ENCODE results near the gene ZNF689. TPM values are rescaled to one million over a fixed set of nuclear protein-coding genes. Genes with fewer than 3 reads are reported as not detected.

The ZNF689 gene
- polyA plus RNA-seq, 2 of the 4 experiments (the other 2 are of a cell fraction): 6.8 to 7.4 TPM

GRCh38 chr16:30552956-30553355, 57.2 kb downstream of the ZNF689 start:
- no peak for FAIRE-seq
- 92% methylated on average over 4 of the region's 4 CpGs for WGBS (ENCODE audit: missing lambda C conversion rate)
- CTCF ChIA-PET: interaction anchor here (2.3 to 3.0 kb wide), 2 partner anchors 18 to 76 kb away, joined by 5 to 10 read pairs; no protein-coding TSS in a partner anchor

More at GRCh38 chr16:30552956-30553355, 57.2 kb downstream of the ZNF689 start:
- H3K4me2 ChIP-seq: no peak overlapping the region
- no peak overlapping the region for H3K4me3 ChIP-seq
- ATAC-seq (no peak), DNase-seq (ENCODE audit: low read depth in 1 of 2, low spot score in 1 of 2) (no peak)
- no peak for TF ChIP-seq CHD2 (IDR thresholded peaks at IDR 0.05; ENCODE audit: low read length, partially characterized antibody)
- no peak for TF ChIP-seq MYC (IDR thresholded peaks at IDR 0.05; ENCODE audit: borderline replicate concordance, low read length)
- TF ChIP-seq RAD21 (conservative IDR thresholded peaks at IDR 0.05 in 1 of 2, IDR thresholded peaks at IDR 0.05 in 1 of 2): no peak
- no peak for TF ChIP-seq NPAS2 (CRISPR knock-in tag; IDR thresholded peaks at IDR 0.05; ENCODE audit: borderline replicate concordance)
- TF ChIP-seq HMGXB4 (CRISPR knock-in tag; IDR thresholded peaks at IDR 0.05; ENCODE audit: borderline replicate concordance): no peak
- no peak for TF ChIP-seq MAFK (IDR thresholded peaks at IDR 0.05; ENCODE audit: partially characterized antibody)
- TF ChIP-seq E2F6 (IDR thresholded peaks at IDR 0.05; ENCODE audit: borderline replicate concordance, low read depth): no peak
- TF ChIP-seq HOXB13 (CRISPR knock-in tag; IDR thresholded peaks at IDR 0.05; ENCODE audit: low read depth): no peak
- TF ChIP-seq ELK1 (IDR thresholded peaks at IDR 0.05; ENCODE audit: low read depth, low read length): no peak
- TF ChIP-seq RARB (CRISPR knock-in tag; IDR thresholded peaks at IDR 0.05): no peak
- TF ChIP-seq SMC3 (IDR thresholded peaks at IDR 0.05): no peak
- no peak for TF ChIP-seq HDAC2 (IDR thresholded peaks at IDR 0.05)
- TF ChIP-seq ZC3H11A (IDR thresholded peaks at IDR 0.05): no peak
- TF ChIP-seq BCL3 (IDR thresholded peaks at IDR 0.05): no peak
- no peaks in the 10 kb centered on the region for H3K9me3 ChIP-seq
- H3K27ac ChIP-seq: no peak overlapping the region
- POLR2A ChIA-PET: no interaction called here
- peaks cover 15% of the 10 kb centered on the region for H3K4me1 ChIP-seq

Small RNAs within 50 kb of the gene (small RNA-seq; reads per million reads assigned to genes)
- gene AC093249.1: 0 reads per million in 6 experiments
- 0 reads per million in 6 experiments for gene AC093249.4

Other genes starting within 250 kb of the ZNF689 start
- 10.9 and 12.6 TPM in 2 replicates for gene TBC1D10B, start 239.9 kb downstream of the ZNF689 start, polyA plus RNA-seq (2011; rRNA removed)
- gene TBC1D10B, start 239.9 kb downstream of the ZNF689 start, polyA plus RNA-seq (2017; fragmentation: RNase III; extraction: RNeasy Plus Mini Kit Qiagen cat#74134 plus additional on column Dnase treatment): 21.5 to 24.0 TPM (median 23.2 TPM) in 3 replicates
- not detected in 2 replicates for gene MYL11, start 235.6 kb downstream of the ZNF689 start, polyA plus RNA-seq (2011; rRNA removed)
- 0.46 to 0.70 TPM (median 0.55 TPM) in 3 replicates for gene MYL11, start 235.6 kb downstream of the ZNF689 start, polyA plus RNA-seq (2017; fragmentation: RNase III; extraction: RNeasy Plus Mini Kit Qiagen cat#74134 plus additional on column Dnase treatment)
- gene SEPTIN1, start 227.8 kb downstream of the ZNF689 start, polyA plus RNA-seq (2011; rRNA removed): 0.13 and 0.17 TPM in 2 replicates
- gene SEPTIN1, start 227.8 kb downstream of the ZNF689 start, polyA plus RNA-seq (2017; fragmentation: RNase III; extraction: RNeasy Plus Mini Kit Qiagen cat#74134 plus additional on column Dnase treatment): 0.58 to 0.73 TPM (median 0.65 TPM) in 3 replicates
- gene ZNF48, start 215.0 kb downstream of the ZNF689 start, polyA plus RNA-seq (2011; rRNA removed): 7.0 and 9.3 TPM in 2 replicates
- 9.1 to 10.4 TPM (median 9.7 TPM) in 3 replicates for gene ZNF48, start 215.0 kb downstream of the ZNF689 start, polyA plus RNA-seq (2017; fragmentation: RNase III; extraction: RNeasy Plus Mini Kit Qiagen cat#74134 plus additional on column Dnase treatment)
- 5.0 and 5.7 TPM in 2 replicates for gene ZNF771, start 202.8 kb downstream of the ZNF689 start, polyA plus RNA-seq (2011; rRNA removed)
- 6.8 to 7.9 TPM (median 7.2 TPM) in 3 replicates for gene ZNF771, start 202.8 kb downstream of the ZNF689 start, polyA plus RNA-seq (2017; fragmentation: RNase III; extraction: RNeasy Plus Mini Kit Qiagen cat#74134 plus additional on column Dnase treatment)
- gene DCTPP1, start 180.4 kb downstream of the ZNF689 start, polyA plus RNA-seq (2011; rRNA removed): 105 and 122 TPM in 2 replicates
- 114 to 121 TPM (median 120 TPM) in 3 replicates for gene DCTPP1, start 180.4 kb downstream of the ZNF689 start, polyA plus RNA-seq (2017; fragmentation: RNase III; extraction: RNeasy Plus Mini Kit Qiagen cat#74134 plus additional on column Dnase treatment)
- 61.5 and 72.6 TPM in 2 replicates for gene SEPHS2, start 164.5 kb downstream of the ZNF689 start, polyA plus RNA-seq (2011; rRNA removed)
- 42.8 to 48.9 TPM (median 47.8 TPM) in 3 replicates for gene SEPHS2, start 164.5 kb downstream of the ZNF689 start, polyA plus RNA-seq (2017; fragmentation: RNase III; extraction: RNeasy Plus Mini Kit Qiagen cat#74134 plus additional on column Dnase treatment)
- 0.40 and 0.94 TPM in 2 replicates for gene ITGAL, start 137.6 kb downstream of the ZNF689 start, polyA plus RNA-seq (2011; rRNA removed)
- 0.08 to 0.51 TPM (median 0.17 TPM) in 3 replicates for gene ITGAL, start 137.6 kb downstream of the ZNF689 start, polyA plus RNA-seq (2017; fragmentation: RNase III; extraction: RNeasy Plus Mini Kit Qiagen cat#74134 plus additional on column Dnase treatment)
- gene ZNF768, start 83.8 kb downstream of the ZNF689 start, polyA plus RNA-seq (2011; rRNA removed): 17.0 and 21.3 TPM in 2 replicates
- 27.3 to 33.6 TPM (median 31.3 TPM) in 3 replicates for gene ZNF768, start 83.8 kb downstream of the ZNF689 start, polyA plus RNA-seq (2017; fragmentation: RNase III; extraction: RNeasy Plus Mini Kit Qiagen cat#74134 plus additional on column Dnase treatment)
- gene ZNF747, start 75.5 kb downstream of the ZNF689 start, polyA plus RNA-seq (2011; rRNA removed): 4.8 and 5.2 TPM in 2 replicates
- 3.6 to 5.0 TPM (median 4.6 TPM) in 3 replicates for gene ZNF747, start 75.5 kb downstream of the ZNF689 start, polyA plus RNA-seq (2017; fragmentation: RNase III; extraction: RNeasy Plus Mini Kit Qiagen cat#74134 plus additional on column Dnase treatment)
- 2.9 and 3.0 TPM in 2 replicates for gene ZNF764, start 52.0 kb downstream of the ZNF689 start, polyA plus RNA-seq (2011; rRNA removed)
- 3.5 to 4.0 TPM (median 4.0 TPM) in 3 replicates for gene ZNF764, start 52.0 kb downstream of the ZNF689 start, polyA plus RNA-seq (2017; fragmentation: RNase III; extraction: RNeasy Plus Mini Kit Qiagen cat#74134 plus additional on column Dnase treatment)
- gene ZNF688, start 38.7 kb downstream of the ZNF689 start, polyA plus RNA-seq (2011; rRNA removed): 4.8 and 6.7 TPM in 2 replicates
- 4.6 to 5.4 TPM (median 4.8 TPM) in 3 replicates for gene ZNF688, start 38.7 kb downstream of the ZNF689 start, polyA plus RNA-seq (2017; fragmentation: RNase III; extraction: RNeasy Plus Mini Kit Qiagen cat#74134 plus additional on column Dnase treatment)
- gene ZNF785, start 24.7 kb downstream of the ZNF689 start, polyA plus RNA-seq (2011; rRNA removed): not detected in 2 replicates
- not detected in 3 replicates for gene ZNF785, start 24.7 kb downstream of the ZNF689 start, polyA plus RNA-seq (2017; fragmentation: RNase III; extraction: RNeasy Plus Mini Kit Qiagen cat#74134 plus additional on column Dnase treatment)
- gene PRR14, start 40.6 kb upstream of the ZNF689 start, polyA plus RNA-seq (2011; rRNA removed): 6.3 and 8.4 TPM in 2 replicates
- 16.2 to 19.2 TPM (median 18.2 TPM) in 3 replicates for gene PRR14, start 40.6 kb upstream of the ZNF689 start, polyA plus RNA-seq (2017; fragmentation: RNase III; extraction: RNeasy Plus Mini Kit Qiagen cat#74134 plus additional on column Dnase treatment)
- 5.9 and 8.1 TPM in 2 replicates for gene FBRS, start 48.0 kb upstream of the ZNF689 start, polyA plus RNA-seq (2011; rRNA removed)
- gene FBRS, start 48.0 kb upstream of the ZNF689 start, polyA plus RNA-seq (2017; fragmentation: RNase III; extraction: RNeasy Plus Mini Kit Qiagen cat#74134 plus additional on column Dnase treatment): 29.0 to 34.8 TPM (median 33.3 TPM) in 3 replicates
- gene SRCAP, start 88.8 kb upstream of the ZNF689 start, polyA plus RNA-seq (2011; rRNA removed): 6.2 and 10.0 TPM in 2 replicates
- 18.9 to 19.9 TPM (median 19.5 TPM) in 3 replicates for gene SRCAP, start 88.8 kb upstream of the ZNF689 start, polyA plus RNA-seq (2017; fragmentation: RNase III; extraction: RNeasy Plus Mini Kit Qiagen cat#74134 plus additional on column Dnase treatment)
- 28.0 and 30.0 TPM in 2 replicates for gene PHKG2, start 138.0 kb upstream of the ZNF689 start, polyA plus RNA-seq (2011; rRNA removed)
- 37.1 to 42.0 TPM (median 37.3 TPM) in 3 replicates for gene PHKG2, start 138.0 kb upstream of the ZNF689 start, polyA plus RNA-seq (2017; fragmentation: RNase III; extraction: RNeasy Plus Mini Kit Qiagen cat#74134 plus additional on column Dnase treatment)
- 3.5 and 4.5 TPM in 2 replicates for gene CFAP119, start 151.7 kb upstream of the ZNF689 start, polyA plus RNA-seq (2011; rRNA removed)
- gene CFAP119, start 151.7 kb upstream of the ZNF689 start, polyA plus RNA-seq (2017; fragmentation: RNase III; extraction: RNeasy Plus Mini Kit Qiagen cat#74134 plus additional on column Dnase treatment): 7.7 to 9.9 TPM (median 9.5 TPM) in 3 replicates
- 66.1 and 88.8 TPM in 2 replicates for gene RNF40, start 151.9 kb upstream of the ZNF689 start, polyA plus RNA-seq (2011; rRNA removed)
- gene RNF40, start 151.9 kb upstream of the ZNF689 start, polyA plus RNA-seq (2017; fragmentation: RNase III; extraction: RNeasy Plus Mini Kit Qiagen cat#74134 plus additional on column Dnase treatment): 63.9 to 69.9 TPM (median 66.4 TPM) in 3 replicates
- 5.9 and 7.5 TPM in 2 replicates for gene ZNF629, start 176.8 kb upstream of the ZNF689 start, polyA plus RNA-seq (2011; rRNA removed)
- 12.3 to 13.7 TPM (median 13.6 TPM) in 3 replicates for gene ZNF629, start 176.8 kb upstream of the ZNF689 start, polyA plus RNA-seq (2017; fragmentation: RNase III; extraction: RNeasy Plus Mini Kit Qiagen cat#74134 plus additional on column Dnase treatment)

All from A549 (cell line).